H4 (cell line): Measurements from ENCODE around the gene GSK3B. TPM values are rescaled to one million over a fixed set of nuclear protein-coding genes. Genes with fewer than 3 reads are reported as not detected.

Source experiments
- DNase-seq: peaks from one replicate; pipeline ENCODE4 v3.0.0-alpha.2; 2015; ENCODE audit warnings: low spot score
- total RNA-seq: library from RNA; depleted of rRNA; stranded (reverse); fragments of >200 nt; shearing (Covaris generic); gene quantifications from 2 replicates; pipeline ENCODE4 v1.2.3, GENCODE V29; 2014; rRNA removed

Gene GSK3B
- total RNA-seq, 1 experiment from 2014 or later = 47.9 TPM

- no peak for DNase-seq
Observed at GRCh38 chr3:119781330-119782198, 312.7 kb downstream of the GSK3B start, which contains the start of gene NR1I2. TSS of gene NR1I2 (plus strand) at chr3:119782101.

GRCh38 chr3:119779731-119780383, 314.4 kb downstream of the GSK3B start:
- DNase-seq = no peak

GRCh38 chr3:119778811-119779210, 315.4 kb downstream of the GSK3B start:
- no peak for DNase-seq

GRCh38 chr3:119778176-119778575, 316.1 kb downstream of the GSK3B start:
- no peak for DNase-seq

GRCh38 chr3:119776304-119776703, 317.9 kb downstream of the GSK3B start:
- no peak for DNase-seq

GRCh38 chr3:119774444-119774843, 319.8 kb downstream of the GSK3B start:
- DNase-seq = no peak

Other genes with a start within 250 kb of the GSK3B start
- 0.64 and 0.66 TPM in 2 replicates for gene GPR156, start 190.8 kb upstream of the GSK3B start, total RNA-seq